CD4-positive, alpha-beta memory T cell (primary cell): ENCODE data around the gene NUCB1. TPM values are rescaled to one million over a fixed set of nuclear protein-coding genes. Genes with fewer than 3 reads are reported as not detected.
"Not testable (repeated sequence)": the region's sequence is repeated elsewhere in the genome, so short reads cannot be mapped to it uniquely, and the experiment has no call there.

Source experiments
- CTCF ChIA-PET: fragments of 350-600 bp; sonication (Branson Sonifier 250); formaldehyde crosslinking; loops from one replicate; lab custom pipeline; 2021; ENCODE audit warnings: inconsistent platforms; ENCODE audit not compliant: partially characterized antibody; lab: Charles Lee
- POLR2A ChIA-PET: fragments of 350-600 bp; sonication (Branson Sonifier 250); formaldehyde crosslinking; loops from one replicate; lab custom pipeline; 2021; ENCODE audit not compliant: partially characterized antibody; lab: Charles Lee
- DNase-seq, 5 donors: peaks; one replicate each; pipeline versions ENCODE4 v3.0.0 to v3.0.0-alpha.2; 2020 to 2022; ENCODE audit warnings: mixed read lengths in 1 of 5
- H3K27ac ChIP-seq: one replicate; pipeline ENCODE4 v1.7.0; 2013; ENCODE audit warnings: low read depth, low read length
- H3K27me3 ChIP-seq: 2 replicates; pipeline ENCODE4 v1.7.0; 2013; ENCODE audit warnings: mild to moderate bottlenecking, low read length, moderate library complexity; ENCODE audit not compliant: insufficient read depth
- H3K36me3 ChIP-seq: 2 replicates; pipeline ENCODE4 v1.7.0; 2013; ENCODE audit warnings: mild to moderate bottlenecking, low read length, moderate library complexity; ENCODE audit not compliant: insufficient read depth
- H3K4me1 ChIP-seq: 2 replicates; pipeline ENCODE4 v1.7.0; 2013; ENCODE audit warnings: mild to moderate bottlenecking, low read length, moderate library complexity; ENCODE audit not compliant: insufficient read depth
- H3K4me3 ChIP-seq, 2 donors: one replicate each; pipeline ENCODE4 v1.7.0; 2013; ENCODE audit warnings: low read length in 2 of 2, mild to moderate bottlenecking in 1 of 2
- H3K9me3 ChIP-seq, 2 donors: one replicate each; pipeline ENCODE4 v1.7.0; 2013; ENCODE audit warnings: low read length in 2 of 2, control low read depth in 1 of 2; ENCODE audit not compliant: control insufficient read depth in 1 of 2
- H3K27ac Mint-ChIP-seq, 7 donors: one replicate each; pipeline ENCODE4 v1.8.0; 2020 to 2021; ENCODE audit warnings: mixed read lengths in 7 of 7, mild to moderate bottlenecking in 6 of 7, inconsistent platforms in 3 of 7, moderate library complexity in 3 of 7
- H3K27me3 Mint-ChIP-seq, 2 donors: one replicate each; pipeline ENCODE4 v1.8.0; 2020 to 2021; ENCODE audit warnings: mixed read lengths in 2 of 2
- H3K36me3 Mint-ChIP-seq, 2 donors: one replicate each; pipeline ENCODE4 v1.8.0; 2020 to 2021; ENCODE audit warnings: mixed read lengths in 2 of 2, inconsistent platforms in 1 of 2, mild to moderate bottlenecking in 1 of 2
- H3K4me1 Mint-ChIP-seq, 4 donors: one replicate each; pipeline ENCODE4 v1.8.0; 2020 to 2021; ENCODE audit warnings: mixed read lengths in 4 of 4, mild to moderate bottlenecking in 1 of 4
- H3K4me3 Mint-ChIP-seq, 8 donors: one replicate each; pipeline ENCODE4 v1.8.0; 2020 to 2021; ENCODE audit warnings: mixed read lengths in 8 of 8, mild to moderate bottlenecking in 7 of 8, moderate library complexity in 6 of 8, inconsistent platforms in 3 of 8
- H3K9me3 Mint-ChIP-seq, 8 donors: one replicate each; pipeline ENCODE4 v1.8.0; 2020 to 2021; ENCODE audit warnings: mixed read lengths in 8 of 8, mild to moderate bottlenecking in 5 of 8, inconsistent platforms in 3 of 8, moderate library complexity in 1 of 8
- intact Hi-C: fragments of 100-400 bp; cut with micrococcal nuclease; formaldehyde crosslinking; loops from one replicate; pipeline ENCODE4 v1.15.1; 2023
- polyA plus RNA-seq, 2 donors: library from polyadenylated mRNA; unstranded; fragments of 300-500 nt; fragmentation: Illumina TruSeq; gene quantifications; one replicate each; pipeline ENCODE4 v1.2.3, GENCODE V29; 2021
- total RNA-seq, 2 experiments: library from RNA; stranded (reverse); gene quantifications; one replicate each; pipeline ENCODE4 v1.2.3, GENCODE V29; 2021

NUCB1 gene
- total and polyA plus RNA-seq, 4 experiments from 2014 or later, result 65.3 to 145 (median 129) TPM

GRCh38 chr19:48921721-48922500 lies 21.8 kb downstream of the NUCB1 start:
- POLR2A ChIA-PET, result no interaction called here
- H3K27me3 ChIP-seq, result no peaks in the 10 kb centered on the region
- H3K27ac ChIP-seq, result no peak overlapping the region
- no peaks in the 10 kb centered on the region for H3K9me3 Mint-ChIP-seq
- peaks cover 17 to 30% of the 10 kb centered on the region in 2 donors for H3K36me3 Mint-ChIP-seq
- intact Hi-C loops, result no loop called here
- no peaks in the 10 kb centered on the region for H3K9me3 ChIP-seq
- no peak for DNase-seq
- peaks cover 28% of the 10 kb centered on the region for H3K36me3 ChIP-seq
- no peak overlapping the region for H3K4me3 ChIP-seq
- H3K27ac Mint-ChIP-seq, result no peak overlapping the region
- CTCF ChIA-PET, result interaction anchor here (0.8 kb wide), 1 partner anchor 49 kb away, joined by 3 read pairs; no protein-coding TSS in a partner anchor
- H3K4me1 Mint-ChIP-seq, result peaks cover 0 to 2% (median 1%) of the 10 kb centered on the region in 4 donors
- no peak overlapping the region for H3K4me3 Mint-ChIP-seq
- H3K4me1 ChIP-seq, result no peaks in the 10 kb centered on the region
- H3K27me3 Mint-ChIP-seq, result no peaks in the 10 kb centered on the region

GRCh38 chr19:48922548-48923490 lies 22.7 kb downstream of the NUCB1 start:
- Mint-ChIP-seq H3K27me3 (no peaks in the 10 kb centered on the region), H3K27ac (no peak overlapping the region), H3K4me3 (no peak overlapping the region), H3K4me1 (peaks cover 0 to 4% (median 3%) of the 10 kb centered on the region in 4 donors), H3K9me3 (no peaks in the 10 kb centered on the region), H3K36me3 (peaks cover 15 to 28% of the 10 kb centered on the region in 2 donors)
- no peak overlapping the region for H3K27ac ChIP-seq
- H3K27me3 ChIP-seq, result no peaks in the 10 kb centered on the region
- intact Hi-C loops, result no loop called here
- DNase-seq, result no peak
- CTCF ChIA-PET, result interaction anchor here (0.7 kb wide), 1 partner anchor 80 kb away, joined by 4 read pairs; no protein-coding TSS in a partner anchor
- H3K4me1 ChIP-seq, result no peaks in the 10 kb centered on the region
- H3K9me3 ChIP-seq, result no peaks in the 10 kb centered on the region
- peaks cover 28% of the 10 kb centered on the region for H3K36me3 ChIP-seq
- POLR2A ChIA-PET, result no interaction called here
- H3K4me3 ChIP-seq, result no peak overlapping the region

- intact Hi-C loops, result no loop called here
- ChIA-PET POLR2A (no interaction called here), CTCF (interaction anchor here (0.6 kb wide), 1 partner anchor 46 kb away, joined by 4 read pairs; no protein-coding TSS in a partner anchor)
- Mint-ChIP-seq H3K27me3 (no peaks in the 10 kb centered on the region), H3K9me3 (no peaks in the 10 kb centered on the region), H3K4me3 (no peak overlapping the region), H3K27ac (no peak overlapping the region), H3K4me1 (peaks cover 0 to 4% (median 3%) of the 10 kb centered on the region in 4 donors), H3K36me3 (peaks cover 3 to 16% of the 10 kb centered on the region in 2 donors)
- Histone ChIP-seq H3K27me3 (no peaks in the 10 kb centered on the region), H3K9me3 (no peaks in the 10 kb centered on the region), H3K36me3 (peaks cover 17% of the 10 kb centered on the region), H3K4me1 (no peaks in the 10 kb centered on the region), H3K4me3 (no peak overlapping the region), H3K27ac (no peak overlapping the region)
- no peak for DNase-seq
These were observed 25.2 kb downstream of the NUCB1 start for GRCh38 chr19:48925240-48925843.

- peaks cover 3 to 13% of the 10 kb centered on the region in 2 donors for H3K36me3 Mint-ChIP-seq
- H3K27ac Mint-ChIP-seq, DNase-seq, H3K4me3 ChIP-seq, H3K27me3 ChIP-seq, H3K4me3 Mint-ChIP-seq, H3K27ac ChIP-seq, H3K9me3 Mint-ChIP-seq, H3K4me1 Mint-ChIP-seq, H3K4me1 ChIP-seq, H3K27me3 Mint-ChIP-seq, H3K9me3 ChIP-seq, intact Hi-C loops: not testable (repeated sequence)
- H3K36me3 ChIP-seq, result peaks cover 17% of the 10 kb centered on the region
- CTCF ChIA-PET, result interaction anchor here (0.6 kb wide), 1 partner anchor 46 kb away, joined by 4 read pairs; no protein-coding TSS in a partner anchor
- POLR2A ChIA-PET, result interaction anchor here (0.6 kb wide), 2 partner anchors 26 to 54 kb away, joined by 3 read pairs; partner anchors contain the start of gene PPP1R15A
These were observed 25.8 kb downstream of the NUCB1 start for GRCh38 chr19:48925890-48926289.

- peak overlapping the region in 2 of 7 donors; percentile 22 to 34 for H3K27ac Mint-ChIP-seq
- Histone ChIP-seq H3K9me3 (no peaks in the 10 kb centered on the region), H3K27ac (no peak overlapping the region), H3K27me3 (no peaks in the 10 kb centered on the region), H3K36me3 (peaks cover 10% of the 10 kb centered on the region), H3K4me3 (no peak overlapping the region), H3K4me1 (no peaks in the 10 kb centered on the region)
- intact Hi-C loops, result no loop called here
- ChIA-PET CTCF (no interaction called here), POLR2A (no interaction called here)
- DNase-seq, result peak in 2 of 5 donors; percentile 9 to 11
- H3K27me3 Mint-ChIP-seq, result no peaks in the 10 kb centered on the region
- H3K9me3 Mint-ChIP-seq, result no peaks in the 10 kb centered on the region
- H3K4me3 Mint-ChIP-seq, result peak overlapping the region; percentile 36 to 75 (median 66)
- peaks cover 0 to 4% (median 3%) of the 10 kb centered on the region in 4 donors for H3K4me1 Mint-ChIP-seq
- H3K36me3 Mint-ChIP-seq, result peaks cover 3 to 7% of the 10 kb centered on the region in 2 donors
These were observed 26.8 kb downstream of the NUCB1 start for GRCh38 chr19:48926909-48927308.

- DNase-seq, H3K9me3 ChIP-seq, H3K27me3 Mint-ChIP-seq, POLR2A ChIA-PET, H3K4me3 ChIP-seq, H3K36me3 ChIP-seq, CTCF ChIA-PET, H3K4me3 Mint-ChIP-seq, H3K27ac Mint-ChIP-seq, H3K4me1 ChIP-seq, H3K4me1 Mint-ChIP-seq, H3K27me3 ChIP-seq, H3K9me3 Mint-ChIP-seq, H3K36me3 Mint-ChIP-seq, H3K27ac ChIP-seq, intact Hi-C loops: not testable (repeated sequence)
These were observed 27.6 kb downstream of the NUCB1 start for GRCh38 chr19:48927692-48928091.
